ENCODE measurements around the gene CNTN4.

The CNTN4 gene

GRCh38 chr3:2250783-2251182, 152.1 kb downstream of the CNTN4 start:
- Histone ChIP-seq H3K27ac (no peak overlapping the region), H3K4me3 (no peak overlapping the region)
- no peak for TF ChIP-seq CTCF (IDR thresholded peaks at IDR 0.05)
- DNase-seq (ENCODE audit: low spot score) = no peak

GRCh38 chr3:2261747-2262146, 163.1 kb downstream of the CNTN4 start:
- Histone ChIP-seq H3K4me3 (no peak overlapping the region), H3K27ac (no peak overlapping the region)
- TF ChIP-seq CTCF (IDR thresholded peaks at IDR 0.05) = no peak
- DNase-seq (ENCODE audit: low spot score) = no peak

GRCh38 chr3:2262204-2262603, 163.5 kb downstream of the CNTN4 start:
- DNase-seq (ENCODE audit: low spot score) = no peak
- no peak for TF ChIP-seq CTCF (IDR thresholded peaks at IDR 0.05)
- no peak overlapping the region for H3K4me3 ChIP-seq
- H3K27ac ChIP-seq = no peak overlapping the region

- Histone ChIP-seq H3K27ac (no peak overlapping the region), H3K4me3 (no peak overlapping the region)
- DNase-seq (ENCODE audit: low spot score) = no peak
- no peak for TF ChIP-seq CTCF (IDR thresholded peaks at IDR 0.05)
These were observed 167.9 kb downstream of the CNTN4 start for GRCh38 chr3:2266606-2267005.

- no peak for DNase-seq (ENCODE audit: low spot score)
- Histone ChIP-seq H3K4me3 (no peak overlapping the region), H3K27ac (no peak overlapping the region)
- no peak for TF ChIP-seq CTCF (IDR thresholded peaks at IDR 0.05)
These were observed 170.1 kb downstream of the CNTN4 start for GRCh38 chr3:2268779-2269178.

GRCh38 chr3:2274526-2274925, 175.9 kb downstream of the CNTN4 start:
- H3K27ac ChIP-seq = no peak overlapping the region
- TF ChIP-seq CTCF (IDR thresholded peaks at IDR 0.05) = no peak
- H3K4me3 ChIP-seq = no peak overlapping the region
- DNase-seq (ENCODE audit: low spot score) = no peak

- no peak for TF ChIP-seq CTCF (IDR thresholded peaks at IDR 0.05)
- DNase-seq (ENCODE audit: low spot score) = no peak
- no peak overlapping the region for H3K27ac ChIP-seq
- H3K4me3 ChIP-seq = no peak overlapping the region
These were observed 185.2 kb downstream of the CNTN4 start for GRCh38 chr3:2283818-2284217.

All from coronary artery (tissue), 2 donors.